GM21528 (cell line): Measurements from ENCODE around the gene TRAPPC10.

Experiments used
- ATAC-seq: cut with Tn5 transposase; IDR thresholded peaks from one replicate; pipeline ENCODE4 v1.9.1; 2021; ENCODE audit warnings: mild to moderate bottlenecking, moderate library complexity; ENCODE audit not compliant: unreplicated experiment, low FRiP score

TRAPPC10 gene

GRCh38 chr21:43981151-43981870, 30.8 kb upstream of the TRAPPC10 start:
- ATAC-seq: no peak

DNA sequence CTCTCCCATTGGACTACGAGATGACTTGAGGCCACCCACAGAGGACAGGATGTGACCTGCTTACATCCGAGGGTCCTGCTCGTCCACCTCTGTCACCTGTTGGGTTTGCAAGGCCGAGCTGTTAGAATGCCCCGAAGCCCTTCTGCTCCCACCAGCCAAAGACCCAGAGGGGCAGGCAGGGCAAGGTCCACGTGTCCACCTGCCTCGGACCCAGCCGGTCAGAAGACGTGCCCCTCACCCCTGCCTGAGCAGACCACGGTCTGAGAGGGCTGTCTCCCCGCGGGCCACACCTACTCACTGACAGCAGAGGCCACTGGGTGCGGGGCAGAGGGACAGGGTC, 30.3 kb upstream of the TRAPPC10 start:
- no peak for ATAC-seq

GRCh38 chr21:43982489-43983078, 29.5 kb upstream of the TRAPPC10 start:
- no peak for ATAC-seq

DNA sequence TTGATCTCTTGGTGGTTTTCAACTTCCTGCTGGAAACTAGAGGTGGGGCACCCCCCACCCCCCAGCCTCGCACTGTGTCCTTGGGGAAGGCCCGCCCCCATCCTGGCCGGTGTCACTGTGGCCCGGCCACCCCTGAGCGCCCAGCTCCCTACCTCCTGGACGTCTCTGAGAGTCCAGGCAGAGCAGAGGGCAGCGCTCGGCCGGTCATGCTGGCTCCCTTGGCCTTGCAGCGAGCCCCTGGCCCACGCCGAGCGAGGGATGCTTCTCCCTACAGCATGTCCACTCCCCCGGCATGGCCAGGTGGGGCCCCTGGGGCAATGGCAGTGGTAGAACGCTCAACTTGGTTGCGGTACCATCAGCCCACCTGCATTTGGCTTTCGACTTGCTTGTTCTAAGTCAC, 28.7 kb upstream of the TRAPPC10 start:
- no peak for ATAC-seq

- ATAC-seq: no peak
Observed at GRCh38 chr21:43983860-43984420, 28.2 kb upstream of the TRAPPC10 start.

GRCh38 chr21:43984905-43985689, 27.0 kb upstream of the TRAPPC10 start:
- no peak for ATAC-seq

DNA sequence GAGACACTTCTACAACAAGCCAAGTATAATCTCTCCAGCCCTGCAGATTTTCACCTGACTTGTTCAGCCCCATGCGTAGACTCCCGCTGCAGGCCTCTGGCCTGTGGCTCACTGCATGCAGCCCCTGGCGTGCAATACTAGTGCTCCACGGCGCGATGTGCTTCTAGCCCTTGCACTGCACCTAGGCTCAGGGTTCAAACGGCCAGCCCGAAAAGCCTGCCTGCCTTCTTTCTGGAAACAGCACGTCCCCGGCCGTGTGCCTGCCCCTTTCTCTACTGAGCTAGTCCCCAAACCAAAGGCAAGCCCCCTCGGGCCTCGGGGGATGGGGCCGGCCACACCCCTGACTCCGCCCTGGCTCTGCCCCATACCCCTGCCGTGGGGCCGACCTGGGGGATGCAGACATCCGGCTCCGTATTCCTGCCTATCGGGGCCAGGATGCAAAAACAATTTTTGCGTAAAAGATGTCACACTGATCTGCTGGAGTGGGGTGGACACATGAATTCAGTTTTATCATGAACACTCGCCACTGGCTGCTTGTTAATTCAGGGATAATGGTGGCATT, 26.3 kb upstream of the TRAPPC10 start:
- no peak for ATAC-seq

DNA sequence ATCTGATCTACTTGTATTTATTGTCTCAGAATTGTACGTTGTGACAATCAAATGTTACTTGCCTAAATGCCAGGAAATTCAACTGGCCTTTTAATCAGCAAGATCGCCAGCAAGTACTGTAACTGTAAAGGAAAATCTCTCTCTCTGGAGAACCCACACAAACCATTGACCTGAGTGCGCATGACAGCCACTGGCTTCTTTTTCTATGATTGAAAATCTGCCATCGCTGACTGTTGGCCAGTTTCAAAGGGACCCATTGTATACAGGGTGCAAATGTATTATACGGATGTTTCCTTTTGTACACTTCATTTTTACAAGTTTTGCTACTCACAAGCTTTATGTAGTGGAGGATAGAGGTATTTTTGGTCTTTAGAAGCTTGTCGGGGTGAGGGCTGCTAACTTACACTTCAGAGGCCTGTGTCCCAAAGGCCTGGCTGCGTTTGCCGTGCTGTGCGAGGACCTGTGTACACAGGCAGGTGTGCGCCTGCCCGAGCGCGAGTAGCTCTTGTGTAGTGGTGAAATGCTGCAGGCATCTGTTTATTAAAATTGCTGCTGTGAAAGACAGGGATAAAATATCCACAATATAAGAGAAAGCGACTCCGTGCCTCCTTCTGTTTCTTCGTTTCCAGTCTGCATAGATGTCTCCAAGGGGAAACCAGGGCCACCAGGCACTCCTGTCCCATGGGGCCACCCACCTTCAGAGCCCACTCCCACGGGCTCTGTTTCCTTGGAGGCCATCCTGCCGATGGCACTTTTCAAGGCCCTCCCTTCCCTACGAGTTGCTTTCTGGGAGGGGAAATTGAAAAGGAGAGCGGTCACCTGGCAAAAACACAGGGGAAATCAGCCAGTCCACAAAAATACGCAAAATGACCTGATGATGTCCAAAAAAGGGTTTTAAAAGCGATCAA, 25.3 kb upstream of the TRAPPC10 start:
- no peak for ATAC-seq

- no peak for ATAC-seq
Observed at GRCh38 chr21:43987509-43987908, 24.6 kb upstream of the TRAPPC10 start.

DNA sequence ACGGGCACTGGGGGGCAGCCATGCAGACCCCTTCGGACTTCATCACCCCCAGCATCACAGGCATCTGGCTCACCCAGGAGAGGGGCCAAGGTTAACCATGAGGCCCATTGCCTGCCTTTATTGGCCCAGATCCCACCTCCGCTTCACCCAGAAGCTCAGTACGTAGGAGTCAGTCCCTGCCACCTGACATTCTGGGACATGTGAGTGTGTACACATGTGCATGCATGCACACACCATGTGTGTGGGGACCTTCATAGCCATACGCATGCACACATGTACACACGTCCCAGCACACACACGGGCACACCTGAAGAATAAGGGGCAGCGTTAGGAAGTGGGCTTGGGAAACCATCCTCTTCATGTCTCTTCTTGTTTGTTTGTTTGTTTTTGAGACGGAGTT, 24.1 kb upstream of the TRAPPC10 start:
- no peak for ATAC-seq

DNA sequence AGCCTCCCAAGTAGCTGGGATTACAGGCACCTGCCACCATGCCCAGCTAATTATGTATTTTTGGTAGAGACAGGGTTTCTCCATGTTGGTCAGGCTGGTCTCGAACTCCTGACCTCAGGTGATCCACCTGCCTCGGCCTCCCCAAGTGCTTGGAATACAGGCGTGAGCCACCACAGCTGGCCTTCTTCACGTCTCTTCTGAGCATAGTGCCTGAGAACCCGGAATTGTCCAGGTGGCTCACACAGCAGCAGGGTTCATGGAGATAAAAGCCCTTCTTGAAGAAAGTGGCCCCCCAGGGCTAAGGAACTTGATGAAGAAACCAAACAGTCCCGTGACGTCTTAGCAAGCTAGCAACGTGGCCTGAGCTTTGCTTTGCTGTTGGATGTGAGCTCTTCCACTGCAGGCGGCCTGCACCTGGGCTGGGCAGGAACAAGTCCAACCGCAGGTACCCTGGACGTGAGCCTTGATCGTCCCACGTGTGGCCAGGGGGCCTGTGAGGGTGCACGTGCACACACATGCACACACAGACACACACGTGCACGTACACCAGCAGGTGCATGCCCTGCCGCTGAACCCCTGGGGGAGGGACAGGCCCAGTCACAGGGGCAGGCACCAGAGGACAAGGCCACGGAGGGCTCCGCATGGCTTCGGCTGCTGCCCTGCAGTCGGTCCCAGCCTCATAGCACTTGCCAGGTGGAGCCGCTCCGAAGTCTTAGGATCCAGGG, 23.4 kb upstream of the TRAPPC10 start:
- ATAC-seq: no peak

DNA sequence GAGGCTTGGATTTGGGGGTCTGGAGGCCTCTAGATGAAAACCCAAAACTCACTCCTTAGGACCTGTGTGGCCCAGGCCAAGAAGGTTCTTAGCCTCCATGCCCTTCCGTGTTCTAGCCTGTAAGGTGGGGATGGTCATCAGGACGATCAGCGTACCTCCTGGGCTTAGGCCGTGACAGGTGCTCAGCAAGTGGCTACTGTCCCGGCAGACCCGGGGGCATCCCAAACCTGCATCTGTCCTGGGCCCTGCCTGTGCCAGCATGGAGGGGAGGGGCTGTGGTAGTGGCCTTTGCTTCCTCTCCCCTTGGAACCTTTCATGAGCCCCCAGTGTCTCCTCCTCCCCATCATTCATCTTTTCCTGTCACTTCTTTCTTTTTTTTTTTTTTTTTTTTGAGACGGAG, 22.7 kb upstream of the TRAPPC10 start:
- no peak for ATAC-seq

- no peak for ATAC-seq
Observed at GRCh38 chr21:43991447-43991991, 20.6 kb upstream of the TRAPPC10 start.

DNA sequence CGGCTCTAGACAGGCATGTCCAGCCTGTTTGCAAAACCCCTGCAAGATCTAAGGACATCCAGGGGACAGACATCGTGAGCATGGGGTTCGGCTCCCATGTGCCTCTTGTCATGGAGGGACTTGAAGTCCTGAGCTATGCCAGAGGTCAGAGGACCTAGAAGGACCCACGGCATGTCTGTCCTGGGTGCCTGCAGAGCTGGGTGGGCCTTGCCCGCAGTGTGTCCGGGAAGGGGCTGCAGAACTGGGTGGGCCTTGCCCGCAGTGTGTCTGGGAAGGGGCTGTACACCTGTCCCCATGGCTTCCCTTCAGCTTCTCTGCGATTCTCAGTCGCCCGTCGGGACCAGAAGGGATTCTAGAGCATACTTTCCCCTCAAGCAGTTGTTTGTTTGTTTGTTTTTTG, 20.0 kb upstream of the TRAPPC10 start:
- ATAC-seq: no peak

- no peak for ATAC-seq
Observed at GRCh38 chr21:43993420-43993934, 18.6 kb upstream of the TRAPPC10 start.

DNA sequence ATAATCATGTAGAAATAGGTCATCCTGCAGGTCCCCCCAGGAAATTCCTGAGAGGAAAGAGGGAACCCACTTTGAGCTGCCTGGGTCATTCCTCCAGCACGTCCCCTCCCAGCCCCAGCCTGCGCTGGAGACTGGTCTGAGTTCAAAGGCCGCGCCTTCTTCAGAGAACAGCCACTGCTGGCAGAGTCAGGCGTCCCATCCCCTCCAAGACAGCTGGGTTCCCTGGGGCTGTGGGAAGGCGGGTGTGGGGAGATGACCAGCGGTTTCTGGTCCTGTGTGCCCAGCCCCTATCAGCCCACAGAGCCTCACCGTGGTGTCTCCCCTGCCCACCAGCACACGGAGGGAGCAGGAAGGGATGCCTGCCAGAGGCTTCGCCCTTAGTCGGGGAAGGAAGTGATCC, 18.0 kb upstream of the TRAPPC10 start:
- no peak for ATAC-seq

DNA sequence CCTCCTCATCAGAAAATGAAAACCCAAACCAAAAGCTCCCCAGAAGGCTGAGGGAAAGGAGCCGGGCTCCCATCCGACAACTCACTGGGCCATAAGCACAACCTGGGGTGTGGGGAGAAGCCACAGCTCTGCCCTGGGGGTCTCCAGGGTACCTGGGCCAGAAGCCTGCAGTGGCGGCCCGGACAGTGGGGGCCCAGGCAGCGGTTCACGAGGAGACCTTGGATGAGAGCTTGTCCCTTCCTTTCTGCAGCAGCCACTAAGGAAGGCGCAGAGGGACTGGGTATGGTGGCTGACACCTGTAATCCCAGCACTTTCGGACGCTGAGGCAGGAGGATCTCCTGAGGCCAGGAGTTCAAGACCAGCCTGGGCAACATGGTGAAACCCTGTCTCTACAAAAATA, 17.5 kb upstream of the TRAPPC10 start:
- ATAC-seq: no peak

DNA sequence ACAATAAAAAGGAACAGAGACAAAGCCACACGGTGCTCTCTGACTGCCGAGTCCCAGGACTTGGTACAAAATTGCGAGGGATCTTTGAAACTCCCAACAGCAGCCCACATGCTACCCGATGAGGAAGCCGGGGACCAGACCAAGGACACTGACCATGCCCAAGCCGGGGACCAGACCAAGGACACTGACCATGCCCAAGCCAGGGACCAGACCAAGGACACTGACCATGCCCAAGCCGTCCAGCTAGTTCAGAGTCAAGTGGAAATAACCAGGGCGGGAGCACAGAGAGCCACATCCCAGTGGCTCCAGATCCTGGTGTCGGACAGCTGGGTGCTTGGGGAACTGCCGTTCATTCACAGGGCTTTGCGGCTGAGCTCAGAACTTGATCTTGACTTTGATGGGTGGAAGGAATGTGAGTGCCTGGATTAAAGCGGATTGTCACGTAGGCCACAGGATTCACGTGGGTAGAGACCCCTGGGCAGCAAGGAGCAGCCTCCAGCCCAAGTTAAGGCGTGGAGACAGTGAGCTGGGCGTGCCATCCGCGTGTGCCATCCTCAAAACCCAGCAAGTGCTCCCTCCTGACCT, 16.5 kb upstream of the TRAPPC10 start:
- no peak for ATAC-seq
